ENCODE measurements around the gene COQ8B. TPM values are rescaled to one million over a fixed set of nuclear protein-coding genes. Genes with fewer than 3 reads are reported as not detected.

The COQ8B gene
- total RNA-seq, 1 donor from 2014 or later: 27.7 TPM

DNA sequence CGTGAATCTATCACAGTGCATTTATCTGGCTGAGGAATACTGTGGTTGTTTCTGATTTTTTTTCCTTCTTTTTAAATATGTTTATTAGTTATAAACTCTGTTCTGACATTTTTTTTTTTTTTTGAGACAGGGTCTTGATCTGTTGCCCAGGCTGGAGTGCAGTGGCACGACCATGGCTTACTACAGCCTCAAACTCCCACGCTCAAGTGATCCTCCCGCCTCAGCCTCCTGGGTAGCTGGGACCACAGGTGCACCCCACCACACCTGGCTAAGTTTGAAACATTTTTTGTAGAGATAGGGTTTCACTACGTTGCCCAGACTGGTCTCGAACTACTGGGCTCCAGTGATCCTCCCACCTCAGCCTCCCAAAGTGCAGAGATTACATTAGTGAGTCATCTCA lies 19.7 kb downstream of the COQ8B start:
- no peak for TF ChIP-seq EZH2 (IDR thresholded peaks at IDR 0.05)
- TF ChIP-seq, protein P1, sequence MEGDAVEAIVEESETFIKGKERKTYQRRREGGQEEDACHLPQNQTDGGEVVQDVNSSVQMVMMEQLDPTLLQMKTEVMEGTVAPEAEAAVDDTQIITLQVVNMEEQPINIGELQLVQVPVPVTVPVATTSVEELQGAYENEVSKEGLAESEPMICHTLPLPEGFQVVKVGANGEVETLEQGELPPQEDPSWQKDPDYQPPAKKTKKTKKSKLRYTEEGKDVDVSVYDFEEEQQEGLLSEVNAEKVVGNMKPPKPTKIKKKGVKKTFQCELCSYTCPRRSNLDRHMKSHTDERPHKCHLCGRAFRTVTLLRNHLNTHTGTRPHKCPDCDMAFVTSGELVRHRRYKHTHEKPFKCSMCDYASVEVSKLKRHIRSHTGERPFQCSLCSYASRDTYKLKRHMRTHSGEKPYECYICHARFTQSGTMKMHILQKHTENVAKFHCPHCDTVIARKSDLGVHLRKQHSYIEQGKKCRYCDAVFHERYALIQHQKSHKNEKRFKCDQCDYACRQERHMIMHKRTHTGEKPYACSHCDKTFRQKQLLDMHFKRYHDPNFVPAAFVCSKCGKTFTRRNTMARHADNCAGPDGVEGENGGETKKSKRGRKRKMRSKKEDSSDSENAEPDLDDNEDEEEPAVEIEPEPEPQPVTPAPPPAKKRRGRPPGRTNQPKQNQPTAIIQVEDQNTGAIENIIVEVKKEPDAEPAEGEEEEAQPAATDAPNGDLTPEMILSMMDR (IDR thresholded peaks at IDR 0.05): no peak
- no peak for TF ChIP-seq EZH2phosphoT487 (IDR thresholded peaks at IDR 0.05)
- Mint-ChIP-seq H3K27ac (no peak overlapping the region), H3K4me3 (no peak overlapping the region), H3K4me1 (peaks cover 2% of the 10 kb centered on the region), H3K27me3 (ENCODE audit: insufficient read depth, low read depth) (peaks cover 2% of the 10 kb centered on the region), H3K9me3 (no peaks in the 10 kb centered on the region), H3K36me3 (peaks cover 23% of the 10 kb centered on the region)
- no peak overlapping the region for H3K4me2 ChIP-seq
- H3K27me3 ChIP-seq: no peaks in the 10 kb centered on the region
- DNase-seq (ENCODE audit: low spot score): no peak
- H3K4me3 ChIP-seq: no peak overlapping the region
- H3K79me2 ChIP-seq (ENCODE audit: low read depth): no peaks in the 10 kb centered on the region
- H4K20me1 ChIP-seq (ENCODE audit: low read depth): no peaks in the 10 kb centered on the region
- H2AFZ ChIP-seq (replicated peaks): no peak overlapping the region
- H3K9ac ChIP-seq: no peak overlapping the region
- H3K9me3 ChIP-seq (ENCODE audit: low read depth): no peaks in the 10 kb centered on the region
- H3K4me1 ChIP-seq: no peaks in the 10 kb centered on the region
- no peaks in the 10 kb centered on the region for H3K36me3 ChIP-seq
- H3K27ac ChIP-seq: no peak overlapping the region
- H3F3A ChIP-seq (ENCODE audit: low read depth): peaks cover under 1% of the 10 kb centered on the region

DNA sequence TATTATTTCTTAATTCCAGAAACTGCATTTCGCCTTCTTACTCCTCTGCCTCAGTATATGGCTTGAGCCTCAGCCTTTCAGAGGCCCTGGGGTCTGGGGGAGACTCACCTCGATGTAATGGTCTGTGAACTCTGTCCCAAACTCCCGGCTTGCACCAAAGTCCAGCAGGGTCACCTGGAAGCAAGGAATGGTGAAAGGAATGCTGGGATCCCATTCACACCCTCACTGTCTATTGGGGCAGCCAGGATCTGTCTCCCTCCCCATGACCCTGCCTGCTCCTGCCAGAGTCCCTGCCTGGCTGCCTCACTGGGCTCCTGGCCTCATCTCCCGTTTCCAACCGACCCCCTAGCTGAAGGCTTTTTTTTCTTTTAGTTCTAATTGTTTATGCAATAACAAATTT lies 20.8 kb downstream of the COQ8B start:
- no peak overlapping the region for H3K27ac ChIP-seq
- DNase-seq (ENCODE audit: low spot score): no peak
- no peaks in the 10 kb centered on the region for H3K79me2 ChIP-seq (ENCODE audit: low read depth)
- no peaks in the 10 kb centered on the region for H4K20me1 ChIP-seq (ENCODE audit: low read depth)
- no peaks in the 10 kb centered on the region for H3K27me3 ChIP-seq
- H3K9me3 Mint-ChIP-seq: no peaks in the 10 kb centered on the region
- no peak overlapping the region for H3K4me3 ChIP-seq
- no peak overlapping the region for H3K27ac Mint-ChIP-seq
- peaks cover 4% of the 10 kb centered on the region for H3K4me1 ChIP-seq
- H2AFZ ChIP-seq (replicated peaks): no peak overlapping the region
- no peak overlapping the region for H3K4me2 ChIP-seq
- H3K4me1 Mint-ChIP-seq: peaks cover 5% of the 10 kb centered on the region
- H3F3A ChIP-seq (ENCODE audit: low read depth): peaks cover 11% of the 10 kb centered on the region
- no peaks in the 10 kb centered on the region for H3K36me3 ChIP-seq
- H3K4me3 Mint-ChIP-seq: no peak overlapping the region
- H3K9me3 ChIP-seq (ENCODE audit: low read depth): no peaks in the 10 kb centered on the region
- no peak overlapping the region for H3K9ac ChIP-seq
- TF ChIP-seq, protein P1 (IDR thresholded peaks at IDR 0.05): no peak
- no peak for TF ChIP-seq EZH2 (IDR thresholded peaks at IDR 0.05)
- TF ChIP-seq EZH2phosphoT487 (IDR thresholded peaks at IDR 0.05): no peak
- peaks cover 2% of the 10 kb centered on the region for H3K27me3 Mint-ChIP-seq (ENCODE audit: insufficient read depth, low read depth)
- peaks cover 22% of the 10 kb centered on the region for H3K36me3 Mint-ChIP-seq

DNA sequence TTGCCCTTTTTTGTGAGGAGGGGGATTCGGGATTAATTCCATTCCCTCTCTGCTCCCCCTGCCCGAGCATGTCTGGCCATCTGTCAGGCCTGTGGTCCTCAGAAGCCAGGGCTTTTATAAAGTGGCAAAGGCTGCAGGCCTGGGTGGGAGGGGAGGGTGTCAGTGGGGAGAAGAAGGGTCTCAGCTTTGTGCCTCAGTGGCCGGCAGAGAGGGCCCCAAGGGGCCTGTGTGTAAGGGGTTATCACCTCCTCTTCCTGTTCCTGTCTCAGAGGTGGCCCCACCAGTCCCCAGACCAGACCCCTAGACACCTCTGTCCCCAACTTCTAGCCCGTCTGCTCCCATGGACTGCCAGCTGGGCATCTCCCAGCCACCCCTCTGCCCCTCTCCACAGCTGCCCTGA lies 22.8 kb downstream of the COQ8B start:
- H3K9ac ChIP-seq: no peak overlapping the region
- no peak overlapping the region for H3K4me3 ChIP-seq
- peaks cover 12% of the 10 kb centered on the region for H3K79me2 ChIP-seq (ENCODE audit: low read depth)
- peaks cover 8% of the 10 kb centered on the region for H3K4me1 Mint-ChIP-seq
- H3K36me3 Mint-ChIP-seq: peaks cover 14% of the 10 kb centered on the region
- no peaks in the 10 kb centered on the region for H3K36me3 ChIP-seq
- H3K27me3 ChIP-seq: no peaks in the 10 kb centered on the region
- H2AFZ ChIP-seq (replicated peaks): no peak overlapping the region
- no peak overlapping the region for H3K27ac Mint-ChIP-seq
- TF ChIP-seq EZH2phosphoT487 (IDR thresholded peaks at IDR 0.05): no peak
- TF ChIP-seq, protein P1 (IDR thresholded peaks at IDR 0.05): no peak
- no peak for TF ChIP-seq EZH2 (IDR thresholded peaks at IDR 0.05)
- peaks cover 5% of the 10 kb centered on the region for H3K4me1 ChIP-seq
- H3K9me3 Mint-ChIP-seq: no peaks in the 10 kb centered on the region
- peaks cover 13% of the 10 kb centered on the region for H3F3A ChIP-seq (ENCODE audit: low read depth)
- H3K4me3 Mint-ChIP-seq: no peak overlapping the region
- peaks cover 4% of the 10 kb centered on the region for H3K27me3 Mint-ChIP-seq (ENCODE audit: insufficient read depth, low read depth)
- no peak overlapping the region for H3K27ac ChIP-seq
- H3K4me2 ChIP-seq: no peak overlapping the region
- DNase-seq (ENCODE audit: low spot score): no peak
- H3K9me3 ChIP-seq (ENCODE audit: low read depth): no peaks in the 10 kb centered on the region
- H4K20me1 ChIP-seq (ENCODE audit: low read depth): peaks cover 4% of the 10 kb centered on the region

All from neural progenitor cell (in vitro differentiated cells).